ENCODE measurements around the gene OR2B2.

The OR2B2 gene

DNA sequence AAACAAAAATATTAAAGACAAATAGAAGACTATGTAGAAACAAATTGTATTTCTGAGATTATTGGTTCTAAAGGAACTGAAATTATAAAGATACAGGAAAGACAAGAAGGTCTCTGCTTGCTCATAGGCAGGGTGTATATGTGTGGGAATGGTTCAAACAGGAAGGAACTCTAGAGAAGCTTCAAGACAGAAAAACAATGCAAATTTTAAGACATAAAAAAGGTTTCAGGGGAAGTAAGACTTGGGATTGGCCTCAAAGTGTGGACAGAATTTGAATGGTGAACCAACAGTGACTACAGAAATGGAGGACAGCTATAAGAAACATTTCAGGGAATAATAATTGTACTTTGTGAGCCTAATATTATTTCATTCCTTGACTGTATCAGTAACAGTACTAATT is 50.3 kb downstream of the OR2B2 start:
- Histone ChIP-seq H3K4me1 (ENCODE audit: insufficient read depth, low read length, poor library complexity, severe bottlenecking) (peaks cover 4% of the 10 kb centered on the region), H3K9me3 (ENCODE audit: insufficient read depth, low read depth, low read length) (no peaks in the 10 kb centered on the region)
- no peak for TF ChIP-seq EZH2phosphoT487 (IDR thresholded peaks at IDR 0.05; ENCODE audit: borderline replicate concordance)
- TF ChIP-seq, protein P1, sequence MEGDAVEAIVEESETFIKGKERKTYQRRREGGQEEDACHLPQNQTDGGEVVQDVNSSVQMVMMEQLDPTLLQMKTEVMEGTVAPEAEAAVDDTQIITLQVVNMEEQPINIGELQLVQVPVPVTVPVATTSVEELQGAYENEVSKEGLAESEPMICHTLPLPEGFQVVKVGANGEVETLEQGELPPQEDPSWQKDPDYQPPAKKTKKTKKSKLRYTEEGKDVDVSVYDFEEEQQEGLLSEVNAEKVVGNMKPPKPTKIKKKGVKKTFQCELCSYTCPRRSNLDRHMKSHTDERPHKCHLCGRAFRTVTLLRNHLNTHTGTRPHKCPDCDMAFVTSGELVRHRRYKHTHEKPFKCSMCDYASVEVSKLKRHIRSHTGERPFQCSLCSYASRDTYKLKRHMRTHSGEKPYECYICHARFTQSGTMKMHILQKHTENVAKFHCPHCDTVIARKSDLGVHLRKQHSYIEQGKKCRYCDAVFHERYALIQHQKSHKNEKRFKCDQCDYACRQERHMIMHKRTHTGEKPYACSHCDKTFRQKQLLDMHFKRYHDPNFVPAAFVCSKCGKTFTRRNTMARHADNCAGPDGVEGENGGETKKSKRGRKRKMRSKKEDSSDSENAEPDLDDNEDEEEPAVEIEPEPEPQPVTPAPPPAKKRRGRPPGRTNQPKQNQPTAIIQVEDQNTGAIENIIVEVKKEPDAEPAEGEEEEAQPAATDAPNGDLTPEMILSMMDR (conservative IDR thresholded peaks at IDR 0.05; ENCODE audit: low read length): no peak

DNA sequence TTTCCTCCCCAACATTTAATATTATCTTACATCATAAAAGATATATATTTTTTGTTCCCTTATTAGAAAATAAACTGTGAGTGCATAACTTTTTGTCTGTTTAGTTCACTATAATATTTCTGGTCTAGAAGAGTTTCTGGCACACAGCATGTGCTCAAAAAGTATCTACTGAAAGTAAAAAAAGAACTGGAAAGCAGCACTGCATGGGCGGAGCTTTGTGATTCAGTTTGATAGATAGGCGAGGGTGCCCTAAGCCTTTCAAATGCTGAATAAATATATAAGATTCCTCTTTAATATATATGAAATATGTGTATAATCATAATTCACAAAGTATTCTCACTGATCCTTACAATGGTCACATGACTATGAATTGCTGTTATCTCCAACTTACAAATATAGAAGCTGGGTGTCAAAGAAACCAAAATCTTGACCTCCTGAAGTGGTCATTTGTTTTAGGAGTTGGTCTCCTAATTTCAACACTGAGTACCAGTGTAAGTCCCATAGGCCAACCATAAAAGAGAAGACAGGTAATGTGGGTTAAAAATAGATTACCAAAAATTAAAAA is 50.8 kb downstream of the OR2B2 start:
- H3K9ac ChIP-seq (ENCODE audit: low read depth, low read length, poor library complexity, severe bottlenecking): no peak overlapping the region
- H3K79me2 ChIP-seq (ENCODE audit: insufficient read depth, low read length): no peaks in the 10 kb centered on the region
- no peaks in the 10 kb centered on the region for H4K20me1 ChIP-seq (ENCODE audit: insufficient read depth, low read length, poor library complexity, severe bottlenecking)
- TF ChIP-seq, protein P1 (conservative IDR thresholded peaks at IDR 0.05; ENCODE audit: low read length): no peak
- no peak for TF ChIP-seq EZH2phosphoT487 (IDR thresholded peaks at IDR 0.05; ENCODE audit: borderline replicate concordance)
- no peak overlapping the region for H3K4me2 ChIP-seq (ENCODE audit: low read depth, low read length, poor library complexity, severe bottlenecking)
- no peaks in the 10 kb centered on the region for H3K4me1 ChIP-seq (ENCODE audit: insufficient read depth, low read length, poor library complexity, severe bottlenecking)
- no peaks in the 10 kb centered on the region for H3K36me3 ChIP-seq (ENCODE audit: insufficient read depth, low read length)
- no peak overlapping the region; the same call in 1 of the 2 replicates for H2AFZ ChIP-seq (ENCODE audit: low read length)
- H3F3A ChIP-seq (ENCODE audit: low read depth): peaks cover 4% of the 10 kb centered on the region; the same call in 1 of the 2 replicates
- H3K4me3 ChIP-seq (ENCODE audit: low read length, poor library complexity, severe bottlenecking): no peak overlapping the region
- H3K9me2 ChIP-seq (replicated peaks; ENCODE audit: low read depth, low read length): no peaks in the 10 kb centered on the region
- no peaks in the 10 kb centered on the region for H3K9me3 ChIP-seq (ENCODE audit: insufficient read depth, low read depth, low read length)
- no peaks in the 10 kb centered on the region for H3K27me3 ChIP-seq (ENCODE audit: insufficient read depth, low read length, poor library complexity, severe bottlenecking)

More for the DNA sequence above, 50.3 kb downstream of the OR2B2 start:
- no peaks in the 10 kb centered on the region for H3K79me2 ChIP-seq (ENCODE audit: insufficient read depth, low read length)
- no peaks in the 10 kb centered on the region for H3K36me3 ChIP-seq (ENCODE audit: insufficient read depth, low read length)
- no peak overlapping the region for H3K9ac ChIP-seq (ENCODE audit: low read depth, low read length, poor library complexity, severe bottlenecking)
- H3K4me3 ChIP-seq (ENCODE audit: low read length, poor library complexity, severe bottlenecking): no peak overlapping the region
- no peaks in the 10 kb centered on the region for H3K9me2 ChIP-seq (replicated peaks; ENCODE audit: low read depth, low read length)
- peak overlapping the region; percentile 70 for H2AFZ ChIP-seq (ENCODE audit: low read length)
- H4K20me1 ChIP-seq (ENCODE audit: insufficient read depth, low read length, poor library complexity, severe bottlenecking): no peaks in the 10 kb centered on the region
- H3K27me3 ChIP-seq (ENCODE audit: insufficient read depth, low read length, poor library complexity, severe bottlenecking): no peaks in the 10 kb centered on the region
- peaks cover 9% of the 10 kb centered on the region for H3F3A ChIP-seq (ENCODE audit: low read depth)
- no peak overlapping the region for H3K4me2 ChIP-seq (ENCODE audit: low read depth, low read length, poor library complexity, severe bottlenecking)

Data from Loucy (cell line).